SU-DHL-6 (cell line): ENCODE measurements around the gene SYTL5.

Experiments used
- H2AFZ ChIP-seq: fragments of 200-600 bp; sonication (generic); 2 replicates; pipeline ENCODE4 v1.6.1; 2014; ENCODE audit warnings: low read depth, mild to moderate bottlenecking, moderate library complexity, mixed read lengths, antibody characterized with exemption, low read length; ENCODE audit not compliant: severe bottlenecking
- H3F3A ChIP-seq: fragments of 200-600 bp; shearing (Covaris generic); 2 replicates; pipeline ENCODE4 v1.6.0; 2016; ENCODE audit warnings: antibody characterized with exemption, mild to moderate bottlenecking; ENCODE audit not compliant: insufficient read depth
- H3K27ac ChIP-seq: fragments of 200-600 bp; sonication (generic); 2 replicates; pipeline ENCODE4 v1.5.1; 2016; ENCODE audit warnings: low read depth, mild to moderate bottlenecking, low read length, moderate library complexity, mixed read lengths
- H3K27me3 ChIP-seq: fragments of 200-600 bp; sonication (generic), shearing (Covaris generic); 2 replicates; pipeline ENCODE4 v1.6.0; 2014; ENCODE audit warnings: mild to moderate bottlenecking, low read length
- H3K36me3 ChIP-seq: fragments of 200-600 bp; sonication (generic); 2 replicates; pipeline ENCODE4 v1.6.1; 2014; ENCODE audit warnings: mild to moderate bottlenecking, low read length, mixed read lengths
- H3K4me2 ChIP-seq: fragments of 300-600, 200-600 bp; shearing (Covaris generic), sonication (generic); 2 replicates; pipeline ENCODE4 v1.6.0; 2014; ENCODE audit warnings: low read length, low read depth, mild to moderate bottlenecking; ENCODE audit not compliant: poor library complexity, severe bottlenecking
- H3K4me3 ChIP-seq: fragments of 200-600 bp; sonication (generic); 2 replicates; pipeline ENCODE4 v1.5.1; 2014; ENCODE audit warnings: antibody characterized with exemption, low read length, mild to moderate bottlenecking, mixed read lengths; ENCODE audit not compliant: insufficient read depth, poor library complexity, severe bottlenecking
- H3K79me2 ChIP-seq: fragments of 200-600 bp; sonication (generic); 2 replicates; pipeline ENCODE4 v1.6.1; 2014; ENCODE audit warnings: mild to moderate bottlenecking, low read length, moderate library complexity; ENCODE audit not compliant: insufficient read depth
- H3K9ac ChIP-seq: fragments of 200-600 bp; sonication (generic); 2 replicates; pipeline ENCODE4 v1.7.0; 2014; ENCODE audit warnings: mild to moderate bottlenecking, low read length
- H3K9me2 ChIP-seq: fragments of 200-600 bp; sonication (generic); replicated peaks from 2 replicates; pipeline ENCODE4 v1.6.1; 2014; ENCODE audit warnings: low read length; ENCODE audit not compliant: insufficient read depth
- H3K9me3 ChIP-seq: fragments of 200-600 bp; sonication (generic); 2 replicates; pipeline ENCODE4 v1.6.1; 2014; ENCODE audit warnings: low read length, mixed read lengths; ENCODE audit not compliant: insufficient read depth
- H4K20me1 ChIP-seq: fragments of 200-600 bp; sonication (generic); 2 replicates; pipeline ENCODE4 v1.6.1; 2014; ENCODE audit warnings: low read depth, mild to moderate bottlenecking, antibody characterized with exemption, low read length, moderate library complexity, mixed read lengths
- EZH2phosphoT487 ChIP-seq: fragments of 200-600 bp; sonication (generic), shearing (Covaris generic); conservative IDR thresholded peaks from 2 replicates; pipeline ENCODE4 v1.6.1; 2018; ENCODE audit warnings: mild to moderate bottlenecking, antibody characterized with exemption, low read length, moderate library complexity, mixed read lengths
- TF ChIP-seq, protein P1 (sequence below): fragments of 200-600 bp; sonication (generic); IDR thresholded peaks from one replicate; pipeline ENCODE4 v1.5.1; 2017; ENCODE audit warnings: antibody characterized with exemption, mild to moderate bottlenecking, low read length, moderate library complexity; ENCODE audit not compliant: insufficient read depth, poor library complexity, severe bottlenecking

SYTL5 gene

DNA sequence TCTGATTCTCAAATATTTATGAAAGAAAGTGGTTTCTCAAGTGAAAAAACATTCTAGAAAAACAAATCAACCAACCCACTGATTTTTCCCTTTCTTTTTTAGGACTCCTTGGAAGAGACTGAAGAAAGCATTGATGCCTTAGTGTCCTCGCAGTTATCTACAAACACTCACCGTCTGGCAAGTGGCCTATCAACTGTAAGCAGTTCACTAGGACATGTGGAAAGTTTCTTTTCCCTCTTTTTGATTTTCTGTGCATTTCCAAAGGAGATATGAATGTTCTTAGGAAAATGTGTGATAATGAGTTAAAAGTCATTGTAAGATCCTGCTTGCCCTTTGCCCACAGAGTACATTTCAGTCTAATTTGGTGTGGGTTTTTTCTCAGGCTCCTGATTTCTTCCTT, 95.9 kb downstream of the SYTL5 start:
- Histone ChIP-seq H3K9ac (no peak overlapping the region), H3K36me3 (no peaks in the 10 kb centered on the region), H3K4me3 (no peak overlapping the region), H3K27me3 (no peaks in the 10 kb centered on the region), H3K79me2 (no peaks in the 10 kb centered on the region), H3K27ac (no peak overlapping the region), H4K20me1 (no peaks in the 10 kb centered on the region), H3K4me2 (no peak overlapping the region), H3K9me3 (no peaks in the 10 kb centered on the region), H3K9me2 (no peaks in the 10 kb centered on the region), H3F3A (no peaks in the 10 kb centered on the region), H2AFZ (no peak overlapping the region)
- TF ChIP-seq EZH2phosphoT487, result no peak
- TF ChIP-seq, protein P1, sequence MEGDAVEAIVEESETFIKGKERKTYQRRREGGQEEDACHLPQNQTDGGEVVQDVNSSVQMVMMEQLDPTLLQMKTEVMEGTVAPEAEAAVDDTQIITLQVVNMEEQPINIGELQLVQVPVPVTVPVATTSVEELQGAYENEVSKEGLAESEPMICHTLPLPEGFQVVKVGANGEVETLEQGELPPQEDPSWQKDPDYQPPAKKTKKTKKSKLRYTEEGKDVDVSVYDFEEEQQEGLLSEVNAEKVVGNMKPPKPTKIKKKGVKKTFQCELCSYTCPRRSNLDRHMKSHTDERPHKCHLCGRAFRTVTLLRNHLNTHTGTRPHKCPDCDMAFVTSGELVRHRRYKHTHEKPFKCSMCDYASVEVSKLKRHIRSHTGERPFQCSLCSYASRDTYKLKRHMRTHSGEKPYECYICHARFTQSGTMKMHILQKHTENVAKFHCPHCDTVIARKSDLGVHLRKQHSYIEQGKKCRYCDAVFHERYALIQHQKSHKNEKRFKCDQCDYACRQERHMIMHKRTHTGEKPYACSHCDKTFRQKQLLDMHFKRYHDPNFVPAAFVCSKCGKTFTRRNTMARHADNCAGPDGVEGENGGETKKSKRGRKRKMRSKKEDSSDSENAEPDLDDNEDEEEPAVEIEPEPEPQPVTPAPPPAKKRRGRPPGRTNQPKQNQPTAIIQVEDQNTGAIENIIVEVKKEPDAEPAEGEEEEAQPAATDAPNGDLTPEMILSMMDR, result no peak

- Histone ChIP-seq H3F3A (no peaks in the 10 kb centered on the region), H4K20me1 (no peaks in the 10 kb centered on the region), H3K9ac (no peak overlapping the region), H3K4me3 (no peak overlapping the region), H3K79me2 (no peaks in the 10 kb centered on the region), H3K27ac (no peak overlapping the region), H3K27me3 (no peaks in the 10 kb centered on the region), H3K36me3 (no peaks in the 10 kb centered on the region), H3K9me3 (no peaks in the 10 kb centered on the region), H3K4me2 (no peak overlapping the region), H3K9me2 (no peaks in the 10 kb centered on the region), H2AFZ (no peak overlapping the region)
- no peak for TF ChIP-seq EZH2phosphoT487
- TF ChIP-seq, protein P1, result no peak
These were observed 96.5 kb downstream of the SYTL5 start for GRCh38 chrX:38102875-38103274.

GRCh38 chrX:38103857-38104812, 97.8 kb downstream of the SYTL5 start:
- H3K4me3 ChIP-seq, result no peak overlapping the region
- no peaks in the 10 kb centered on the region for H3K79me2 ChIP-seq
- H2AFZ ChIP-seq, result no peak overlapping the region
- H3K27me3 ChIP-seq, result no peaks in the 10 kb centered on the region
- no peaks in the 10 kb centered on the region for H4K20me1 ChIP-seq
- no peaks in the 10 kb centered on the region for H3K9me3 ChIP-seq
- TF ChIP-seq EZH2phosphoT487, result no peak
- TF ChIP-seq, protein P1, result no peak
- no peak overlapping the region for H3K27ac ChIP-seq
- no peak overlapping the region for H3K4me2 ChIP-seq
- H3F3A ChIP-seq, result no peaks in the 10 kb centered on the region
- H3K9me2 ChIP-seq, result no peaks in the 10 kb centered on the region
- H3K36me3 ChIP-seq, result no peaks in the 10 kb centered on the region
- no peak overlapping the region for H3K9ac ChIP-seq
